Stimulated activated CD4-positive, alpha-beta T cell treated with anti-CD3 and anti-CD28 coated beads, Interleukin-15, amount 100 ng/mL, for 24 hours (primary cell): Measurements from ENCODE around the gene ACE.

Experiments used
- DNase-seq: peaks from one replicate; pipeline ENCODE4 v3.0.0-alpha.2; 2020

The ACE gene

DNA sequence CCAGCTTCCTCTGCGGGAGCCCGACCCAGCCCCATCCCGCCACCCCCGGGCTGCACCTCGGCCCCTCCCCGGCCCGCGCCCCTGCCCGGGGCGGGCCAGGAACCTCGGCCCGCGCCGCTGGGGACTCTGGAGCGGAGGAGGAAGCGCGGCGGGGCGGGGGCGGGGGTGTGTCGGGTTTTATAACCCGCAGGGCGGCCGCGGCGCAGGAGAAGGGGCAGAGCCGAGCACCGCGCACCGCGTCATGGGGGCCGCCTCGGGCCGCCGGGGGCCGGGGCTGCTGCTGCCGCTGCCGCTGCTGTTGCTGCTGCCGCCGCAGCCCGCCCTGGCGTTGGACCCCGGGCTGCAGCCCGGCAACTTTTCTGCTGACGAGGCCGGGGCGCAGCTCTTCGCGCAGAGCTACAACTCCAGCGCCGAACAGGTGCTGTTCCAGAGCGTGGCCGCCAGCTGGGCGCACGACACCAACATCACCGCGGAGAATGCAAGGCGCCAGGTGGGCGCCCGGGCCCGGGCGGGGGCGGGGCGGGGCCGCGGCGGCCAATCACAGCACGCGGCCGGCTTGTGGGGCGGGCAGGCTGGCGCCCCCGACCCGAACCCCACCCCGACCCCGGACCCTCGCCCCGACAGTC lies at the start of gene ACE:
Gene ACE, plus strand, starts transcription at position 208 of the 626 bp plus-strand sequence. Its CDS starts 34 bp downstream, at position 242.
- peak; percentile 60 for DNase-seq

- DNase-seq: no peak
Measured at GRCh38 chr17:63429766-63430165, 47.1 kb upstream of the ACE start.

- DNase-seq: no peak
Measured at GRCh38 chr17:63430223-63430622, 46.6 kb upstream of the ACE start.

DNA sequence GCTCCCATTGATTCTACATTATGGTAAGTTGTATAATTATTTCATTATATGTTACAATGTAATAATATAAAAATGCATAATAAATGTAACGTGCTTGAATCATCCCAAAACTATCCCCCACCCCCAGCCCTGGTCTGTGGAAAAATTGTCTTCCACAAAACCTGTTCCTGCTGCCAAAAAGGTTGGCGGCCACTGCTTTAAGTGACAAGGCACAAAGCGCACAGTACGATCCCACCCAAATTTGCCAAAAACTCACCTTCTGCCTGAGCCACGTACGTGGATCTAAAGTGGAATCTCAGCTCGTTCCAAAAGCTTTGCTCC lies 45.3 kb upstream of the ACE start:
- DNase-seq: no peak

GRCh38 chr17:63431939-63432804 lies 44.7 kb upstream of the ACE start:
- DNase-seq: no peak

GRCh38 chr17:63433746-63434591 lies 42.9 kb upstream of the ACE start:
- no peak for DNase-seq

DNA sequence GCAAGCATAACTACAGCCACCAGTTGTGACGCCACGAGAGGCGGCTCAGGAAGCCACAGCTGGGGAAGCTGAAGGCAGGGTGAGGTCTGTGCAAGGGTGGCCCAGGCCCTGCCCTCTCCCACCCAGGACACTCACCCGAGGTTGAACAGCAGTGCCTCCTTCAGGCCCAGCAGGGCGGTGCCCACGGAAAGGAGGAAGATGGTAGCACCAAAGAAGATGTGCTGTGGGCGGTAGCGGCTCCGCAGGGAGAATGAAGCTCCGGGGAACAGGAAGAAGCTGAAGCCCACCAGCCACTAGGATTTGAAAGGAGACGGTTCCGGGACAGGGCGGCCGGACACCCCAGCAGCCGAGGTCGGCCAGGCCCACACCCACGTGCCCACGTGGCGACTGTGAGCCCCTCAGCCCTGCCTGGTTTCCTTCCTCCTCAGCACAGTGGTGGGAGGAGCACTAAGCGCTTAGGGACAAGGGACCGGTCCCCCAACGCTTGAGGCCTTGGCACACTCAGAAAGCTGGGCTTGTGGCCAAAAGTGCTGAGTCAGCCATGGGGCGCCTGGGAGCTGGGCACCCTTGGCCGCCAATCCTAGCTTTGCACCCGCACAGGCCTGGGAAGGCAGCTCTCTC lies 41.8 kb upstream of the ACE start:
- no peak for DNase-seq

- no peak for DNase-seq
Measured at GRCh38 chr17:63435681-63436522, 41.0 kb upstream of the ACE start.

GRCh38 chr17:63436523-63437110 lies 40.2 kb upstream of the ACE start:
- no peak for DNase-seq

DNA sequence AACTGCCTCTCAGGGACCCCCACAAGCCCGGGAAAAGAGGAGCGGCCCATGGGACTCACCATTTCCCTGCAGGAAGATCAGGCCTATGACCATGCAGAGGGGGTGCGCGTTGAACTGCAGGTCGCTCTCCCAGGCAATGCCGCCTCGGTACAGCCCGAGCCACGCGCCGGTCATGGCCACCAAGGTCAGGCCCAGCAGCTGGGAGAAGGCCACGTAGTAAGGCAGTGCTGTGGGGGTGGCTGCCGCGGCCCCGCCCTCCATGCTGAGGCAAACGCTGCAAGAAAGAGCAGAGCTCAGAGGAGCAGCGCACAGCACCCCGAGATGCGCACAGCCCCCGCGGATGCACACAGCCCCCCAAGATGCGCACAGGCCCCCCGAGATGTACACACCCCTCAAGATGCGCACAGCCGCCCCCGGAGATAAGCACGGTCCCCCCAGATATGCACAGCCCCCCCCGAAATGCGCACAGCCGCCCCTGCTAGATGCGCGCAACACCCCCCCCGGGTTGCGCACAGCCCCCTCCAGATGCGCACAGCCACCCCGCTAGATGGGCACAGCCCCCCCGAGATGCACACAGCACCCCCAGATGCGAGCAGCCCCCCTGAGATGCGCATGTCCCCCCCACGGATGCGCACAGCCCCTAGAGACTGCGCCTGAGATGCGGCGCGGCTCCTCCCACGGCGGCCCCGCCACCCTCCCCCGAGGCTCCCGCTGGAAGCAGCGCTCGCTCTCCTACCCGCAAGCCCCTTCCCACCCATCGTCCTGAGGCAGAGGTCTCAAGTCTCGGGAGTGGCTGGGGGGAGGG lies 39.4 kb upstream of the ACE start:
- DNase-seq: no peak

DNA sequence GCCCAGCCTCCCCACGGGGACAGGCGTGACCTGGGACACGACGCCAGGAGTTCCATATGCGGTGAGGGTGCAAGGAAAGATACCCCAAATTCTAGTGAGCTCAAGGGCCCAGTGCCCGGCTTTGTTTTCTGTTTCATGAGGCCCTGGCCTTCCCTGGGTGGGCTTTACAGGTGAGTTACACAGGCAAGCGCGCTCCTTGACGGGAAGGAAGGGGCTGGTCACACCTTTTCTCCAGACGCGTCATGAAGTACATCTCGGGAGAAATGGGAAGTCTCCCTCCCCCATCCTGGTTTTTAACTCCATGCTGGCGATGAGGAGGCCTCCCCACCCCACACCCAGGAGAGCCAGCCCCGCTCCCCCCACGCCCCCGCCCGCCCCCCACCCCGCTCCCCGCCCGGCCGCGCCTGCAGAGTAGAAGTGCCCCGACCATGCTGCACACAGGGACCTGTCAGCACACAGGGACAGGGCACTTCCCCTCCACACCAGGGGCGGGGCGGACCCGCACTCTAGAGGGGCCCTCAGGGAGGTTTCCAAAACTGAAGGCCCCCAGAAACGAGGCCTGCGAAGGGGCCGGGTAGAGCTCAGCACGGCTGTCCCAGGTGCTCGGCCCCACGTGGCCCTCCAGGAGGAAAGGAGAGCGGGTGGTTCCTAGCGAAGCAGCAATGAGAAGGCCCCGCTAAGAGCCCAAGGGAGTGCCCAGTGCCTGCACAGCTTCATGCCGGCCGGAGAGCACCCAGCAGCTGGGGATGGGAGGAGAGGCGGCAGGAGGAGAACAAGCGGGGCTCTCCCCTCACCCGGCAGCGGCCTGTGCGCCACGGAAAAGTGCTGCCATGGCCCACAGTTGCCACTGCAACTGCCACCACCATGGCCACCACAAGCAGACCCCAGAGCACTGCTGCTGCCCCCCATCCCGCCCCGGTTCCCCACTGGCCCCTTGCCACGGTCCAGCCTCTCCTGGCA lies 38.5 kb upstream of the ACE start:
- DNase-seq: no peak

DNA sequence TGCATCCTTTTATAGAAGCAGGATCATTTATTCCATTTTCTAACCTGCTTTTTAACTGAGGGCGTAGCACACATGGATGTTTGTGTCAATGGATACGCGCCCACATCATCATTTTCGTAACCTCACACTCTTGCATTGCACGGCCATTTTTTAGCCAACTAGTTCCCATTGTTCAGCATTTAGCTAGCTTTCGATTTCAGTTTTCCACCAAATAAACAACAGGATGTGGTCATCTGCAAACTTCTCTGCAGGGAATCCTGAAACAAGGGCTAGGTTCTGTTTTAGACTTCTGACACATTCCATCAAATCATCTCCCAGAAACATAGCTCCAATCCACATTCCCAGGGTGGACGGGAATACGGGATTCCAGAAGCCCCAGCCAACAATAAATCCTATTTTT lies 37.2 kb upstream of the ACE start:
- DNase-seq: no peak

- DNase-seq: no peak
Measured at GRCh38 chr17:63440127-63440769, 36.6 kb upstream of the ACE start.

GRCh38 chr17:63440770-63441335 lies 36.0 kb upstream of the ACE start:
- no peak for DNase-seq

- DNase-seq: no peak
Measured at GRCh38 chr17:63441654-63442053, 35.2 kb upstream of the ACE start.

DNA sequence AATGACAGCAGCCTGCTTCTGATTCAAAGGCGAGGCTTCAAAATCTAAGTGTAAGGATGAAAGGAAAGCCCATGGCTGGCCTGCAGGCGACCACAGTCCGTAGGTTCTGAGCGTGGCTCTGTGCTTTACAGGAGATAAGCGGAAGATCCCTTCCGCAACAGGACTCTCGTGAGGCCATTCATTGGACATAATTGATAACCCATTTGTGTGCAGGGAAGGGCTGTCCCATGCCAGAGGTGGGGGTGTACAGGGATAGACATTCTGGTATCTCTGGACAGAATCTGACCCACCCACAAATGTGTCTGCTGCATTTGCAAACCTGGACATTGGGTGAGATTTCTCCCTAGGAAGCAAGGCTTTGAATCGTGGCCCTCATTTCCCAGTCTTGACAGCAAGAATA lies 34.8 kb upstream of the ACE start:
- DNase-seq: no peak

DNA sequence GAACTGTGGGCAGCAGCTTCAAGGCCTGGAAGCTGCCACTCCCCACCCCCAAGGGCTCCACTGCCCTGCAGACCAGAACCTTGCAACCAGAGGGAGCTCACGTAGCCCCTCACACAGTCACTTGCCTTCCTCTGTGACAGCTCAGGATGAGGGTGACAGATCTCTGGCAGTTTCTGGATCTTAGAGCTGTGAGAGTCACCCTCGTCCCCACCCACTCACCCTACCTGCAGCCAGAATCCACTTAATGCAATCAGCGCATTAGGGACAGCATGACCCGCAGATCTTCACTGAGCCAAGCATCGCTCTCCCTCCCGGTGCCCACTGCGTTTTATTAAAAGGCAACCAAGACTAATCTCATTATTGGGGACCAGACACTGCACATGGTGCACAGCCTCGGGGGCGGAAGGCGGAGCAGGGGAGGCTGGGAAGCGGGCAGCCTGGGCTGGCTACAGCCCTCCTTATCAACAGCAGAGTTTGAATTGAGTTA lies 34.3 kb upstream of the ACE start:
- no peak for DNase-seq

GRCh38 chr17:63443053-63443452 lies 33.8 kb upstream of the ACE start:
- DNase-seq: no peak

- DNase-seq: no peak
Measured at GRCh38 chr17:63444457-63444856, 32.4 kb upstream of the ACE start.
